HG03060 (cell line): Measurements from ENCODE around the gene HAPLN2.

Source experiments
- ATAC-seq: cut with Tn5 transposase; IDR thresholded peaks from one replicate; pipeline ENCODE4 v1.9.1; 2021; ENCODE audit warnings: low read depth, moderate number of reproducible peaks; ENCODE audit not compliant: unreplicated experiment

HAPLN2 gene

GRCh38 chr1:156643778-156644092 lies 24.5 kb downstream of the HAPLN2 start:
- no peak for ATAC-seq

DNA sequence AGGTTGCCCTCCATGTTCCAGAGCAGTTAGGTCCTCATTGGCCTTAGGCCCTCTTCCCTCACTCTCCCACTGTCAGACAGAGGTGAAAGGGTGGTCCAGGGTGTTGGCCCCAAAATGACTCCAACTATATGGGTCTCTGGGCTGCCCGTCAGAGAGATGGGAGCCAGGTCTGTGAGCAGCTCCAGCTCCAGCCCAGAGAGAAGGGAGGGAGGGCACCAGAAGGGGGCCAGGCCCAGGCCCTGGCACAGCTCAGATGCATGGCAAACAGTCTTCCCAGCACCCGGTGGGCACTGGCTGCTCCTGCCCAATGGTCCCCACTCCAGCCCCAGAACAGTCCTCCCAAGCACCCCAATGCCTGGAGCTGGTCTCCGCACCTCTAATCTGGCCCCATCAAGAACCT lies 24.9 kb downstream of the HAPLN2 start:
- no peak for ATAC-seq

DNA sequence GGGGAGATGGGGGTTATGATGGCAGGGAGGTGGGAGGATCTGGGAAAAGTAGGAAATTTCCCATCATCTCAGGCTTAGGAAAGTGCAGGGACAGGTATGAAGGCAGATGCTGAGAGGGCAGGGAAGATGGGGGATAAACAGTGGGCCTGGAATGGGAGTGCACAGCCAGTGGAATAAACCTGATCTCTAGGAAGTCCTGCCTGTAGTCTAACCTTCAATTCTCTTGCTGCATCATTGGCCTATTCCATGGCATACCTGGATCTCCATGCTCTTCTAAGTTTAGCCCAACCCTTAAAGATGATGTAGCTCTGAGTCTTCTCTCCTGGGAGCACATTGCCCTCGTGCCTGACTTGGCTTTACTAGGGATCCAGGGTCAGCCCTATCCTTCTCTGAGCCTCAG lies 25.4 kb downstream of the HAPLN2 start:
- ATAC-seq = no peak

DNA sequence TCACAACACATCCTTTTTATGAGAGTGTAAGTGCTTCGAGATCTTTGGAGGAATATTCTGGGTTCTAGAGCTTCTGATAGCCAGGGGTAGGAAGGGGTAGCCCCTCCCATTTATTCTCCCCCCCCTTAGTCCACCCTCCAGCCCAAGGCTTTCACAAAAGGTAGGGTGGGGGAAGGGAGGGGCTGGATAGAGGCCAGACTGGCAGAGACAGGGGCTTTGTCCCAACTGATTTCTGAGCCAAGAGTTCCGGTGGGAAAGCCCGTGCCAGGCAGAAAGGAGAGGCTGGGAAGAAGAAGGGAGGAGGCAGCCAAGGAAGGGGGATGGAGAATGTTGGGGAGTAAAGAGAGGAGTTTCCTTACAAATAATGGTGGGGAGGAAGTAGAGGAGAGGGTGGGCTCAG lies 25.8 kb downstream of the HAPLN2 start:
- ATAC-seq = no peak

- no peak for ATAC-seq
Observed at GRCh38 chr1:156645666-156646065, 26.5 kb downstream of the HAPLN2 start.

DNA sequence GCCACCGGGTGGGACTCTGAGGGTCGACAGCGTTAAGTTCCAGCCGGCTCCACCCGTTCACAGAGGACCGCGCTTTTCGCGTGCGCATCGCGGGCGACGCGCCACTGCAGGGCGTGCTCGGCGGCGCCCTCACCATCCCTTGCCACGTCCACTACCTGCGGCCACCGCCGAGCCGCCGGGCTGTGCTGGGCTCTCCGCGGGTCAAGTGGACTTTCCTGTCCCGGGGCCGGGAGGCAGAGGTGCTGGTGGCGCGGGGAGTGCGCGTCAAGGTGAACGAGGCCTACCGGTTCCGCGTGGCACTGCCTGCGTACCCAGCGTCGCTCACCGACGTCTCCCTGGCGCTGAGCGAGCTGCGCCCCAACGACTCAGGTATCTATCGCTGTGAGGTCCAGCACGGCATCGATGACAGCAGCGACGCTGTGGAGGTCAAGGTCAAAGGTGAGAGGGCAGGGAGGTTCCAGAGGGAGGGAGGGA lies 27.6 kb downstream of the HAPLN2 start:
- ATAC-seq = no peak

GRCh38 chr1:156647351-156647750 lies 28.1 kb downstream of the HAPLN2 start:
- no peak for ATAC-seq

- ATAC-seq = no peak
Observed at GRCh38 chr1:156648496-156648895, 29.3 kb downstream of the HAPLN2 start.

DNA sequence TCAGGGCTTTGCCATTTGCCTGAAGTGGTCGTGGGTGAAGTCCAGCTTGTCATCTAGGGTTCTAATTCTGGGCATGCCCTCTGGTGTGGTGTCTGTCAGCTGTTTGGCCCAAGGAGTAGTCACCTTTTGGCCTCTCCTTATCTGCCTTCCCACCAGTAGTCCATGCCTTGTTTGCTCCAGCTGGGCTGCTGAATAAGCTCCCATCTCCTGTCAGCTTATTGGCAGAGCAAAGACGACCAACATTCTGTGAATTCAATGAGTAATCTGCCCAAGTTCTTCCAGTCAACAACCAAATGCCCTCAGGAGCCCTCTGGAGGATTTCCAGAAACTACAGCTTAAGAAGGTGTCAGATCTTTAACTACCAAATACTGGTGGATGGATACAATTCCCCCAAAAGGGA lies 29.7 kb downstream of the HAPLN2 start:
- ATAC-seq = no peak

DNA sequence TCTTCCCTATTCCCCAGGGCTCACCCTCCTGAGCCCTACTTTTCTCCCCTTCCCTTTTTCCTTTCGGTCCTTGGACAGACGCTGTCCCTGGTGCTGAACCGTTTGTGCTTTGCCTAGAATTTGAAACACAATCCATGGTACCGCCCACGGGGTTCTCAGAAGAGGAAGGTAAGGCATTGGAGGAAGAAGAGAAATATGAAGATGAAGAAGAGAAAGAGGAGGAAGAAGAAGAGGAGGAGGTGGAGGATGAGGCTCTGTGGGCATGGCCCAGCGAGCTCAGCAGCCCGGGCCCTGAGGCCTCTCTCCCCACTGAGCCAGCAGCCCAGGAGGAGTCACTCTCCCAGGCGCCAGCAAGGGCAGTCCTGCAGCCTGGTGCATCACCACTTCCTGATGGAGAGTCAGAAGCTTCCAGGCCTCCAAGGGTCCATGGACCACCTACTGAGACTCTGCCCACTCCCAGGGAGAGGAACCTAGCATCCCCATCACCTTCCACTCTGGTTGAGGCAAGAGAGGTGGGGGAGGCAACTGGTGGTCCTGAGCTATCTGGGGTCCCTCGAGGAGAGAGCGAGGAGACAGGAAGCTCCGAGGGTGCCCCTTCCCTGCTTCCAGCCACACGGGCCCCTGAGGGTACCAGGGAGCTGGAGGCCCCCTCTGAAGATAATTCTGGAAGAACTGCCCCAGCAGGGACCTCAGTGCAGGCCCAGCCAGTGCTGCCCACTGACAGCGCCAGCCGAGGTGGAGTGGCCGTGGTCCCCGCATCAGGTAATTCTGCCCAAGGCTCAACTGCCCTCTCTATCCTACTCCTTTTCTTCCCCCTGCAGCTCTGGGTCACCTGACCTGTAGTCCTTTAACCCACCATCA lies 33.1 kb downstream of the HAPLN2 start:
- ATAC-seq = no peak

DNA sequence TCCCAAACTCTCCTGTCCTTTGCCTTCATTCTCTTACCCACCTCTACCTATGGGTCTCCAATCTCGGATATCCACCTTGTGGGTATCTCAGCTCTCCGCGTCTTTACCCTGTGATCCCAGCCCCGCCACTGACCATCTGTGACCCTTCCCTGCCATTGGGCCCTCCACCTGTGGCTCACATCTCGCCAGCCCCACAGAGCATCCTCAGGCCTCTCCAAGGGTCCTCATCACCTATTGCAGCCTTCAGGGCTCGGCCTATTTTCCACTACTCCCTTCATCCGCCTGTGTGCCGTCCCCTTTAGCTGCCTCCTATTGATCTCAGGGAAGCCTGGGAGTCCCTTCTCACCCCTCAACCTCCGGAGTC lies 33.8 kb downstream of the HAPLN2 start:
- ATAC-seq = no peak

- no peak for ATAC-seq
Observed at GRCh38 chr1:156654700-156655099, 35.5 kb downstream of the HAPLN2 start.

DNA sequence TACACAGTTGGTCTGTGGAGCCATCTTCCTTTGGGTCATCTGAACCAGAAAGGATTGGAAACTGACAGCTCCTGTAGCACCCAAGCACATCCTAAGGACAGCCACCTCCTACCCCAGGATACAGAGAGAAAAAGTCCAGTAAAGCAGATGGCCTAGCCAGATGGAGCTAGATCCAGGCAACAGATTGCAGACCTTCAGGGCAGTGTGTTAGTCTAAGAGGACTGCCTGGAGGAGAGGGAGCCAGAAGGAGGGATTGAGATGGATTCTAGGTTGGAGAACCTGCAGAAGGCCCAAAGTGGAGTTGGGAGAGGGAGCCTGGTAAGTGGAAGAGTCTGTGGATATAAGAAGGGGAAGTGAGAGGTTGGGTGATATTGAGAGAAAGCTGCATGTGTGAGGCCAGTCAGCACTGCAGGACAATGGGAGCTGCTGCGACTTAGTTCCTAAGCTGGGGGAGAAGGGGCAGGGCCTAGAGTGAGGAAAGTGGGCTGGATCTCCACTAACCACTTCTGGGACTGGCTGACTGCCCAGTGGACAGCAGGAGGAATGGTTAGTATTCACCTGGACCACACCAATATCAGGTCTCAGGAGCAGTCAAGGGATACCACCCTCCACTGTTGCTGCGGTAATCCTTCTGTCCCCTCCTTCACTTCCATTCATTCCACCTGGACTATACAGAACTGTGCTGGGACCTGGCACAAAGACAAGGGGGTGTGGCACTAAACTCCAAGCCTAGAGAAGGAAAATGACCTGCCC lies 36.1 kb downstream of the HAPLN2 start:
- ATAC-seq = no peak

DNA sequence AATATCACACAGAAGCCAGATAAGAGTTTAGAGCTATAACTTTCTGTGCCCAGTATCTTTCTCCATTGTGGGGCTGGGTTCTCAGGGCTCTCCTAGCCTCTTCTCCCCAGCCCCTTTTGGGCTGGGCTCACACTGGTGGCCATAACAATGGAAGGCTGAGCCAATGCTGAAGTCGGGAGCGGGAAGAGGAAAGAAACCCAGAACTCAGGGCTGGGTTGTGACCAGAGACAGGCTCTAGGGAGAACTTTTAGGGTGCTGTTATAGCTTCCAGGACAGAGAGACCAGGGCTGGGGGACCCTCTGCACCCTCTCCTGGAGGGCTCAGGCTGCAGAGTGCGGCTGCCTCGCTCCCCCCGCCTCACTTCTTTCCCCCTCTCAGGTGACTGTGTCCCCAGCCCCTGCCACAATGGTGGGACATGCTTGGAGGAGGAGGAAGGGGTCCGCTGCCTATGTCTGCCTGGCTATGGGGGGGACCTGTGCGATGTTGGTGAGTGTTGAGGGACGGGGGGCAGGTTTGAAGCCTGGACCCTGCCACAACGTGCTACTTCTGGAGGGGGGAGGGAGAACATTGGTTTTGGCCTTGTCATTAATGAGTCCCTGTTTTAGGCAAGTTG lies 36.8 kb downstream of the HAPLN2 start:
- ATAC-seq = no peak

DNA sequence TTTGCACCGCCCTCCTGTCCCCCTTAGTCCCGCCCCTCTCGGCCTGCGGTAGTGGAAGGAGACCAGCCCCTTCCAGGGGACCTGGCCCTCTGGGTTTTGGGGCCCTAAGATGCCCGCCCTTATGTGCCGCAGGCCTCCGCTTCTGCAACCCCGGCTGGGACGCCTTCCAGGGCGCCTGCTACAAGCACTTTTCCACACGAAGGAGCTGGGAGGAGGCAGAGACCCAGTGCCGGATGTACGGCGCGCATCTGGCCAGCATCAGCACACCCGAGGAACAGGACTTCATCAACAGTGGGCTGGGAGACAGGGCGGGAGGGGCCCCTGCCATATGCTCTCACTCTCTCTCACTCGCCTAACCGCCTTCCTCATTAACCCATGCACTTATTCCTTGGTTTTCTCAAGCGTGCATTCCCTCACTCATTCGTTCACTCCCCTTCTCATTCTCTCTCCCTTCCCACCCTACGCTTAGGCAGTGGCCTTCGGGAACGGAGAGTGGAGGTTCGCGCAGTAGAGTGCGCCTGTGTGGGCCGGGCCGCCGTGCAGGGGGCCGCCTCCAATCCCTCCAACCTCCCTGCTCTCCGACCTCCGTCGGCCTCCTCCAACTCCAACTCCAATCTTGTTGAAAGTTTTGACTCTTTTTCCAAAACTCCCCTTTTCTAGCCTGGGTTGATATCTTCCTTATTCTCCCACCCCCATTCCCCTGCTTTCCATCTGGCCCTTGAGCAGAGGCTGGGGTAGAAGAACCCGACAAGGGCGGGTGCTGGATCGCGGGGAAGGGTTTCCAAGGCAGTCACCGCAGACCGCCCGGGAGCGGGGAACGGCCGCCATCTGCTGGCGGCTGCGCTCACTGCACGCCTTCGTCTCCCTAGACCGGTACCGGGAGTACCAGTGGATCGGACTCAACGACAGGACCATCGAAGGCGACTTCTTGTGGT lies 37.9 kb downstream of the HAPLN2 start:
- ATAC-seq = no peak

- ATAC-seq = no peak
Observed at GRCh38 chr1:156657741-156658319, 38.6 kb downstream of the HAPLN2 start.

DNA sequence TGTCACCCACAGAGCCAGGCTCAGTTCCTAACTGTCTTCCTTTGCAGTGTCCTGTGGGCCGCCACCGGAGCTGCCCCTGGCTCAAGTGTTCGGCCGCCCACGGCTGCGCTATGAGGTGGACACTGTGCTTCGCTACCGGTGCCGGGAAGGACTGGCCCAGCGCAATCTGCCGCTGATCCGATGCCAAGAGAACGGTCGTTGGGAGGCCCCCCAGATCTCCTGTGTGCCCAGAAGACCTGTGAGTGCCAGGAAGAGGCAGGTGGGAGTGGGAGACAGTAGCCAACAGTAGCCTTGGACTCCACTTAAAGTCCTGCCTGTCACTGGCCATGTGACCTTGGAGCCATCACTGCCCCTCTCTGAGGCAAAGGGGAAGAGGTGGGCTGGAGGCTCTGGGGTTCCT lies 39.3 kb downstream of the HAPLN2 start:
- ATAC-seq = no peak

DNA sequence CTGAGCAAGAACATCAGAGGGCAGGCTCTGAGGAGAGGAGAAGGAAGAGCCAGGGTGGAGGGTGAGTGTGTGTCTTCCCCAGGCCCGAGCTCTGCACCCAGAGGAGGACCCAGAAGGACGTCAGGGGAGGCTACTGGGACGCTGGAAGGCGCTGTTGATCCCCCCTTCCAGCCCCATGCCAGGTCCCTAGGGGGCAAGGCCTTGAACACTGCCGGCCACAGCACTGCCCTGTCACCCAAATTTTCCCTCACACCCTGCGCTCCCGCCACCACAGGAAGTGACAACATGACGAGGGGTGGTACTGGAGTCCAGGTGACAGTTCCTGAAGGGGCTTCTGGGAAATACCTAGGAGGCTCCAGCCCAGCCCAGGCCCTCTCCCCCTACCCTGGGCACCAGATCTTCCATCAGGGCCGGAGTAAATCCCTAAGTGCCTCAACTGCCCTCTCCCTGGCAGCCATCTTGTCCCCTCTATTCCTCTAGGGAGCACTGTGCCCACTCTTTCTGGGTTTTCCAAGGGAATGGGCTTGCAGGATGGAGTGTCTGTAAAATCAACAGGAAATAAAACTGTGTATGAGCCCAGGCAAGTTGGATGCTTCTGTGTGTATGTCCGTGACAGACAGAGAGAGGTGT lies 39.8 kb downstream of the HAPLN2 start:
- ATAC-seq = no peak

DNA sequence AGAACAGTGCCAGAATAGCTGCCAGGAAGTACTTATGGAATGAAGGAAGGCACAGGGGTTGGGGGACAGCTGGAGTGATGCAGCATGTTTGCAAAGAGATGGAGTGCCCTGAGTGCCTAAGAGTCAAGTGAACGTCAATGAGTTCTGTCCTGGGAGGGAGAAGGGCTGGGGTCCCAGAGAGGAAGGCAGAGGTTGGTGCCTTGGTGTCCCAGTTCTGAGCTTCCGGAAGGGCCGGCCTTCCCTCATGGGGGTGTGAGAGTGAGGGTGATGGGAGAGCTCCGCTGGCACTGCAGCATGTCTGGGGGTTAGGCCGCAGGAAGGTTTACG lies 40.4 kb downstream of the HAPLN2 start:
- no peak for ATAC-seq
